K562 (cell line): ENCODE data around the gene VSIG10L2. TPM values are rescaled to one million over a fixed set of nuclear protein-coding genes. Genes with fewer than 3 reads are reported as not detected.

Experiments used
- ATAC-seq: fragments of 200-7000 bp; cut with Tn5 transposase; 3 replicates; pipeline ENCODE4 v1.9.1; 2020; ENCODE audit warnings: moderate library complexity
- BruUV-seq: library from RNA; stranded (reverse); fragments of 400-500 nt; replicated peaks from 2 replicates; lab custom pipeline; 2021; lab: Mats Ljungman, UMichigan
- CTCF ChIA-PET: fragments of 300-600 bp; formaldehyde crosslinking; extraction: SDS; loops from one replicate; lab custom pipeline; 2021; ENCODE audit warnings: low intra/inter-chr PET ratio; lab: Yijun Ruan, JAX
- POLR2A ChIA-PET: fragments of 300-600, 350-650 bp; sonication (Branson Sonifier 250); formaldehyde crosslinking; extraction: SDS; loops from one replicate; lab custom pipeline; 2021; ENCODE audit warnings: antibody characterized with exemption, inconsistent platforms; lab: Yijun Ruan, JAX
- DNase-seq, 4 experiments: peaks; one replicate each; pipeline versions ENCODE4 v3.0.0 to v3.0.0-alpha.2; 2011 to 2018; ENCODE audit warnings: low spot score in 3 of 4, mixed read lengths in 3 of 4; ENCODE audit errors: extremely low read depth in 1 of 4
- FAIRE-seq: peaks from 2 replicates; lab custom pipeline; 2011; peaks lifted over from hg19 to GRCh38; lab: Jason Lieb, UNC
- H2AFZ ChIP-seq: 2 replicates; pipeline ENCODE4 v1.6.0; 2011; ENCODE audit warnings: low read depth, low read length, control low read depth, inconsistent platforms
- H3K27ac ChIP-seq: fragments of 200-600 bp; 3 replicates; pipeline ENCODE4 v1.8.0; 2011; ENCODE audit warnings: low read depth, mild to moderate bottlenecking, control low read depth, inconsistent platforms, low read length, moderate library complexity, mixed read lengths; ENCODE audit errors: extremely low read depth
- H3K27me3 ChIP-seq, 2 experiments: fragments of 300-600 bp in 1 of 2; 2 replicates in 1 of 2; 3 replicates in 1 of 2; pipeline versions ENCODE4 v1.6.0 to v1.8.0; 2011; ENCODE audit warnings: inconsistent platforms in 2 of 2, low read length in 2 of 2, mild to moderate bottlenecking in 1 of 2, mixed read lengths in 1 of 2, moderate library complexity in 1 of 2; ENCODE audit not compliant: control insufficient read depth in 2 of 2, insufficient read depth in 2 of 2
- H3K36me3 ChIP-seq: fragments of 300-600 bp; 3 replicates; pipeline ENCODE4 v1.8.0; 2011; ENCODE audit warnings: mild to moderate bottlenecking, low read length, inconsistent platforms; ENCODE audit not compliant: control insufficient read depth, insufficient read depth
- H3K4me1 ChIP-seq, 2 experiments: fragments of 200-600 bp in 1 of 2; replicated peaks in 1 of 2; 2 replicates in 1 of 2; 3 replicates in 1 of 2; pipeline versions ENCODE4 v1.5.1 to v1.8.0; 2011; ENCODE audit warnings: inconsistent platforms in 2 of 2, low read length in 2 of 2, mild to moderate bottlenecking in 1 of 2, mixed read lengths in 1 of 2, moderate library complexity in 1 of 2; ENCODE audit not compliant: control insufficient read depth in 2 of 2, insufficient read depth in 2 of 2
- H3K4me2 ChIP-seq: 2 replicates; pipeline ENCODE4 v1.6.1; 2011; ENCODE audit warnings: low read length, control low read depth, inconsistent platforms, mixed read lengths; ENCODE audit not compliant: insufficient read depth
- H3K4me3 ChIP-seq: fragments of 200-600 bp; sonication (generic), shearing (Covaris generic); 2 replicates; pipeline ENCODE4 v1.5.1; 2016; ENCODE audit warnings: control low read depth, inconsistent platforms
- H3K79me2 ChIP-seq: fragments of 200-600 bp; 3 replicates; pipeline ENCODE4 v1.8.0; 2011; ENCODE audit warnings: low read length, inconsistent platforms; ENCODE audit not compliant: control insufficient read depth, insufficient read depth
- H3K9ac ChIP-seq, 2 experiments: 2 replicates each; pipeline versions ENCODE4 v1.6.0 to v1.6.1; 2011; ENCODE audit warnings: low read depth in 2 of 2, low read length in 2 of 2, control low read depth in 1 of 2, inconsistent platforms in 1 of 2, mild to moderate bottlenecking in 1 of 2, mixed read lengths in 1 of 2; ENCODE audit not compliant: insufficient read depth in 1 of 2
- H3K9me1 ChIP-seq: one replicate; pipeline ENCODE4 v1.6.0; 2011; ENCODE audit warnings: inconsistent platforms, mild to moderate bottlenecking, low read length, moderate library complexity; ENCODE audit not compliant: control insufficient read depth, insufficient read depth
- H3K9me3 ChIP-seq: replicated peaks from 2 replicates; pipeline ENCODE4 v1.5.1; 2011; ENCODE audit warnings: low read depth, low read length, inconsistent platforms; ENCODE audit not compliant: control insufficient read depth, insufficient read depth
- H4K20me1 ChIP-seq: replicated peaks from 2 replicates; pipeline ENCODE4 v1.6.1; 2011; ENCODE audit warnings: low read length, inconsistent platforms, mixed read lengths; ENCODE audit not compliant: control insufficient read depth, insufficient read depth
- FIP1L1 ChIP-seq: fragments of 200-400 bp; formaldehyde crosslinking; IDR thresholded peaks from 2 replicates; pipeline ENCODE4 v1.6.1; 2018; ENCODE audit warnings: mild to moderate bottlenecking, low read depth, low read length; ENCODE audit not compliant: poor library complexity, severe bottlenecking
- HDAC3 ChIP-seq: fragments of 450-650 bp; IDR thresholded peaks from 2 replicates; pipeline ENCODE4 v1.6.1; 2018; ENCODE audit warnings: borderline replicate concordance, mild to moderate bottlenecking, moderate library complexity; ENCODE audit not compliant: partially characterized antibody
- SIX5 ChIP-seq, 2 experiments: IDR thresholded peaks; 2 replicates each; pipeline ENCODE4 v1.6.1; 2011; ENCODE audit warnings: low read length in 2 of 2, borderline replicate concordance in 1 of 2, low read depth in 1 of 2, mild to moderate bottlenecking in 1 of 2, moderate library complexity in 1 of 2; ENCODE audit not compliant: insufficient read depth in 1 of 2
- TRIM28 ChIP-seq: fragments of 450-650 bp; IDR thresholded peaks from 2 replicates; pipeline ENCODE4 v1.6.1; 2017
- WGBS: fragments of 100-300 bp; shearing (Covaris generic); methylation state at CpG from one replicate; pipeline ENCODE4 v1.1.6; 2016; ENCODE audit warnings: low coverage, mixed read lengths; ENCODE audit not compliant: insufficient coverage; ENCODE audit errors: missing lambda C conversion rate; 5-methylcytosine and 5-hydroxymethylcytosine counted together
- in situ Hi-C: fragments of 300-500 bp; cut with MboI; formaldehyde crosslinking; loops from 4 replicates; pipeline ENCODE4 v1.15.0; 2018; ENCODE audit warnings: inconsistent platforms, mixed read lengths
- intact Hi-C: fragments of 100-400 bp; cut with micrococcal nuclease; formaldehyde crosslinking; loops from 2 replicates; pipeline ENCODE4 v1.14.2; 2022
- polyA plus RNA-seq, 8 experiments: library from polyadenylated mRNA; depleted of rRNA in 4 of 8; stranded (reverse) in 5 of 8; unstranded in 3 of 8; fragments of >200 nt; fragmentation: Nextera tagmentation in 2 of 8; fragmentation: Illumina TruSeq in 1 of 8; extraction: Ambion mirVana in 2 of 8; extraction: Trizol in 1 of 8; gene quantifications; 2 replicates each; pipeline versions ENCODE4 v1.2.1 to v1.2.3, GENCODE V29; 2011 to 2014; ENCODE audit warnings: inconsistent platforms in 1 of 8, missing spikeins in 1 of 8
- total RNA-seq, 7 experiments: library from RNA; depleted of rRNA in 6 of 7; stranded (reverse); fragments of >200 nt in 6 of 7; fragmentation: Illumina TruSeq in 2 of 7; extraction: Trizol in 2 of 7; gene quantifications; 2 replicates each; pipeline versions ENCODE4 v1.2.1 to v1.2.3, GENCODE V29; 2011 to 2021; ENCODE audit warnings: low replicate concordance in 1 of 7
- TF ChIP-seq, protein P1 (sequence below): fragments of 450-650 bp; IDR thresholded peaks from 2 replicates; pipeline ENCODE4 v1.6.1; 2016; ENCODE audit warnings: mild to moderate bottlenecking
- TF ChIP-seq, protein P2 (sequence below): fragments of 250-450 bp; sonication (Bioruptor Pico); IDR thresholded peaks from 2 replicates; pipeline ENCODE4 v1.8.0; 2022; ENCODE audit warnings: inconsistent platforms, mild to moderate bottlenecking, moderate library complexity, borderline replicate concordance
- TF ChIP-seq, protein P3 (sequence below): fragments of 250-450 bp; sonication (Bioruptor Pico); IDR thresholded peaks from 2 replicates; pipeline ENCODE4 v1.5.0; 2020; ENCODE audit warnings: mild to moderate bottlenecking
- TF ChIP-seq, protein P4 (sequence below): fragments of 200-400 bp; formaldehyde crosslinking; IDR thresholded peaks from 2 replicates; pipeline ENCODE4 v1.6.1; 2017; ENCODE audit warnings: mild to moderate bottlenecking, low read depth, low read length, moderate library complexity

VSIG10L2 gene
- total and polyA plus RNA-seq, 9 of the 15 experiments (the other 6 are each of a cell fraction or from before 2014, with no cell fraction given): not detected

DNA sequence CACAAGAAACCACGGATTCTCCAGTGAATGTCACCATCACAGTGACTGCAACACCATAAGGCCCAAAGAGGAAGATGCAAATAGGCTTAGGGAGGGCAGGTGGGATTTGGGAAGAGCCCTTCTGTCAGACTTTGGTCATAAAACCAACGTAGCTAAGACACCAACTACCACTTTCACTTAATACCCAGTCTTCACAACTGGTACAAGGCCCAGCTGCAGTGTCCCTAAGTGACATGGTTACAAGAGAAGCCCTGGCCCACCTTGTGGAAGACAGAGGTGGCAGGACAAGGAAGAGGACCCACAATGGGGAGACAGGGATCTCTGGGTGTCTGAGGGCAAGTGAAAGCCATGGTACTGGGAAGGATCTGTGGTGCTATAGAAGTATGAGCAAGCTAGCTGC, 10.0 kb downstream of the VSIG10L2 start:
- BruUV-seq: no TSS peak
- WGBS: 0% methylated on average over 2 of the region's 2 CpGs
- peaks cover 4% of the 10 kb centered on the region for H3K9me1 ChIP-seq
- H3K36me3 ChIP-seq: no peaks in the 10 kb centered on the region
- TF ChIP-seq, protein P1, sequence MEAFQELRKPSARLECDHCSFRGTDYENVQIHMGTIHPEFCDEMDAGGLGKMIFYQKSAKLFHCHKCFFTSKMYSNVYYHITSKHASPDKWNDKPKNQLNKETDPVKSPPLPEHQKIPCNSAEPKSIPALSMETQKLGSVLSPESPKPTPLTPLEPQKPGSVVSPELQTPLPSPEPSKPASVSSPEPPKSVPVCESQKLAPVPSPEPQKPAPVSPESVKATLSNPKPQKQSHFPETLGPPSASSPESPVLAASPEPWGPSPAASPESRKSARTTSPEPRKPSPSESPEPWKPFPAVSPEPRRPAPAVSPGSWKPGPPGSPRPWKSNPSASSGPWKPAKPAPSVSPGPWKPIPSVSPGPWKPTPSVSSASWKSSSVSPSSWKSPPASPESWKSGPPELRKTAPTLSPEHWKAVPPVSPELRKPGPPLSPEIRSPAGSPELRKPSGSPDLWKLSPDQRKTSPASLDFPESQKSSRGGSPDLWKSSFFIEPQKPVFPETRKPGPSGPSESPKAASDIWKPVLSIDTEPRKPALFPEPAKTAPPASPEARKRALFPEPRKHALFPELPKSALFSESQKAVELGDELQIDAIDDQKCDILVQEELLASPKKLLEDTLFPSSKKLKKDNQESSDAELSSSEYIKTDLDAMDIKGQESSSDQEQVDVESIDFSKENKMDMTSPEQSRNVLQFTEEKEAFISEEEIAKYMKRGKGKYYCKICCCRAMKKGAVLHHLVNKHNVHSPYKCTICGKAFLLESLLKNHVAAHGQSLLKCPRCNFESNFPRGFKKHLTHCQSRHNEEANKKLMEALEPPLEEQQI: no peak
- TF ChIP-seq, protein P2, sequence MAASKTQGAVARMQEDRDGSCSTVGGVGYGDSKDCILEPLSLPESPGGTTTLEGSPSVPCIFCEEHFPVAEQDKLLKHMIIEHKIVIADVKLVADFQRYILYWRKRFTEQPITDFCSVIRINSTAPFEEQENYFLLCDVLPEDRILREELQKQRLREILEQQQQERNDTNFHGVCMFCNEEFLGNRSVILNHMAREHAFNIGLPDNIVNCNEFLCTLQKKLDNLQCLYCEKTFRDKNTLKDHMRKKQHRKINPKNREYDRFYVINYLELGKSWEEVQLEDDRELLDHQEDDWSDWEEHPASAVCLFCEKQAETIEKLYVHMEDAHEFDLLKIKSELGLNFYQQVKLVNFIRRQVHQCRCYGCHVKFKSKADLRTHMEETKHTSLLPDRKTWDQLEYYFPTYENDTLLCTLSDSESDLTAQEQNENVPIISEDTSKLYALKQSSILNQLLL (CRISPR knock-in tag): no peak
- TF ChIP-seq, protein P3, sequence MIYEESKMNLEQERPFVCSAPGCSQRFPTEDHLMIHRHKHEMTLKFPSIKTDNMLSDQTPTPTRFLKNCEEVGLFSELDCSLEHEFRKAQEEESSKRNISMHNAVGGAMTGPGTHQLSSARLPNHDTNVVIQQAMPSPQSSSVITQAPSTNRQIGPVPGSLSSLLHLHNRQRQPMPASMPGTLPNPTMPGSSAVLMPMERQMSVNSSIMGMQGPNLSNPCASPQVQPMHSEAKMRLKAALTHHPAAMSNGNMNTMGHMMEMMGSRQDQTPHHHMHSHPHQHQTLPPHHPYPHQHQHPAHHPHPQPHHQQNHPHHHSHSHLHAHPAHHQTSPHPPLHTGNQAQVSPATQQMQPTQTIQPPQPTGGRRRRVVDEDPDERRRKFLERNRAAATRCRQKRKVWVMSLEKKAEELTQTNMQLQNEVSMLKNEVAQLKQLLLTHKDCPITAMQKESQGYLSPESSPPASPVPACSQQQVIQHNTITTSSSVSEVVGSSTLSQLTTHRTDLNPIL (CRISPR knock-in tag): no peak
- TF ChIP-seq TRIM28: no peak
- TF ChIP-seq SIX5 (IDR thresholded peaks at IDR 0.05; ENCODE audit: borderline replicate concordance in 1 of 2, insufficient read depth in 1 of 2, low read depth in 1 of 2, low read length in 2 of 2): no peak
- TF ChIP-seq HDAC3: no peak
- TF ChIP-seq, protein P4, sequence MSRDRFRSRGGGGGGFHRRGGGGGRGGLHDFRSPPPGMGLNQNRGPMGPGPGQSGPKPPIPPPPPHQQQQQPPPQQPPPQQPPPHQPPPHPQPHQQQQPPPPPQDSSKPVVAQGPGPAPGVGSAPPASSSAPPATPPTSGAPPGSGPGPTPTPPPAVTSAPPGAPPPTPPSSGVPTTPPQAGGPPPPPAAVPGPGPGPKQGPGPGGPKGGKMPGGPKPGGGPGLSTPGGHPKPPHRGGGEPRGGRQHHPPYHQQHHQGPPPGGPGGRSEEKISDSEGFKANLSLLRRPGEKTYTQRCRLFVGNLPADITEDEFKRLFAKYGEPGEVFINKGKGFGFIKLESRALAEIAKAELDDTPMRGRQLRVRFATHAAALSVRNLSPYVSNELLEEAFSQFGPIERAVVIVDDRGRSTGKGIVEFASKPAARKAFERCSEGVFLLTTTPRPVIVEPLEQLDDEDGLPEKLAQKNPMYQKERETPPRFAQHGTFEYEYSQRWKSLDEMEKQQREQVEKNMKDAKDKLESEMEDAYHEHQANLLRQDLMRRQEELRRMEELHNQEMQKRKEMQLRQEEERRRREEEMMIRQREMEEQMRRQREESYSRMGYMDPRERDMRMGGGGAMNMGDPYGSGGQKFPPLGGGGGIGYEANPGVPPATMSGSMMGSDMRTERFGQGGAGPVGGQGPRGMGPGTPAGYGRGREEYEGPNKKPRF: no peak
- TF ChIP-seq FIP1L1: no peak
- intact Hi-C loops (no loop called here), in situ Hi-C loops (no loop called here)
- FAIRE-seq (no peak), ATAC-seq (no peak), DNase-seq (no peak)
- peaks cover 0 to 4% of the 10 kb centered on the region in 2 experiments; a peak in 2 of 5 replicates for H3K4me1 ChIP-seq
- H2AFZ ChIP-seq: no peak overlapping the region
- H3K79me2 ChIP-seq: no peaks in the 10 kb centered on the region
- no peaks in the 10 kb centered on the region for H3K9me3 ChIP-seq
- no peak overlapping the region for H3K4me2 ChIP-seq
- no peak overlapping the region for H3K27ac ChIP-seq
- H4K20me1 ChIP-seq: peaks cover 8% of the 10 kb centered on the region; the same call in 1 of the 2 replicates
- CTCF ChIA-PET: no interaction called here
- H3K9ac ChIP-seq: no peak overlapping the region
- H3K4me3 ChIP-seq: no peak overlapping the region
- POLR2A ChIA-PET: interaction anchor here (0.7 kb wide), 1 partner anchor 863 kb away, joined by 4 read pairs; no protein-coding TSS in a partner anchor
- peaks cover 60 to 74% of the 10 kb centered on the region in 2 experiments for H3K27me3 ChIP-seq
